Heart left ventricle (tissue), 13 donors: ENCODE results near the gene POLR3B.

ENCODE experiments used
- CTCF ChIP-seq, 12 donors: fragments of 200-600 bp; sonication (generic) in 4 of 12; IDR thresholded peaks; one replicate each; pipeline versions ENCODE4 v1.5.0 to v1.8.0; 2018 to 2022; ENCODE audit warnings: antibody characterized with exemption in 12 of 12, mild to moderate bottlenecking in 5 of 12
- POLR2A ChIP-seq, 2 donors: fragments of 450-650 bp; IDR thresholded peaks; one replicate each; pipeline ENCODE4 v1.6.1; 2017; ENCODE audit warnings: antibody characterized with exemption in 2 of 2, mild to moderate bottlenecking in 2 of 2, moderate library complexity in 2 of 2
- donor health status: ischemic (EF 13 %, LVEDD 7.1; RV severe dilation, severe dysfunction).
- donor health status: DM: no; HTN: yes; CAD: no.
- donor health status: DM: no; HTN: no; CAD: no.
- donor health status: ischemic (EF 25% LVEDD 6.9; RV normal size, moderate dysfunction).
- donor health status: ischemic (EF 25% LVEDD 5.7; RV mildly dilated, moderate dysfunction).
- donor health status: ischemic (EF 35%, LVEDD 5.7; RV mildly dilated, moderate dysfunction).
- donor health status: nonischemic (EF 11% LVEDD 7.7; RV severe dilation, severe dysfunction).
- donor health status: DM: yes; HTN: yes; CAD: no.
- donor health status: PGD.
- donor health status: ischemic (EF 29% LVEDD 5.4; RV normal size, mild dysfunction).
- donor health status: nonischemic (EF 23%, LVEDD 6.1; RV moderate dilation, normal function).

- TF ChIP-seq POLR2A (IDR thresholded peaks at IDR 0.05) (no peak), CTCF (IDR thresholded peaks at IDR 0.05) (no peak)
Measured at GRCh38 chr12:106416273-106416672, 58.7 kb downstream of the POLR3B start.
